ENCODE results near the gene KCNF1. TPM values are rescaled to one million over a fixed set of nuclear protein-coding genes. Genes with fewer than 3 reads are reported as not detected.

Gene KCNF1
- total RNA-seq, 4 donors from 2014 or later = 0.22 to 0.42 TPM; not detected in 2

- H3K4me1 ChIP-seq = peaks cover 0 to 4% (median 0%) of the 10 kb centered on the region in 4 donors
- H3K36me3 ChIP-seq = no peaks in the 10 kb centered on the region
- 82 to 84% methylated on average over 6 of the region's 6 CpGs for WGBS, 2 donors
- H3K9me3 ChIP-seq = no peaks in the 10 kb centered on the region
- peaks cover 0 to 23% of the 10 kb centered on the region in 2 donors for H3K27me3 ChIP-seq
- no peak for TF ChIP-seq POLR2A (IDR thresholded peaks at IDR 0.05)
- TF ChIP-seq EP300 (IDR thresholded peaks at IDR 0.05) = no peak
- TF ChIP-seq CTCF (IDR thresholded peaks at IDR 0.05) = no peak
- no peak for DNase-seq (ENCODE audit: low spot score in 2 of 2)
- H3K4me3 ChIP-seq = no peak overlapping the region
- H3K27ac ChIP-seq = no peak overlapping the region
Measured at GRCh38 chr2:10916953-10917352, 5.2 kb downstream of the KCNF1 start.

GRCh38 chr2:10917927-10918326 is 6.2 kb downstream of the KCNF1 start:
- DNase-seq (ENCODE audit: low spot score in 2 of 2) = no peak
- H3K36me3 ChIP-seq = no peaks in the 10 kb centered on the region
- TF ChIP-seq CTCF (IDR thresholded peaks at IDR 0.05) = no peak
- TF ChIP-seq POLR2A (IDR thresholded peaks at IDR 0.05) = no peak
- no peak for TF ChIP-seq EP300 (IDR thresholded peaks at IDR 0.05)
- no peaks in the 10 kb centered on the region for H3K9me3 ChIP-seq
- H3K4me1 ChIP-seq = no peaks in the 10 kb centered on the region
- WGBS, 2 donors = 95% methylated on average over 3 to 4 of the region's 4 CpGs
- peaks cover 0 to 17% of the 10 kb centered on the region in 2 donors for H3K27me3 ChIP-seq
- H3K27ac ChIP-seq = no peak overlapping the region
- no peak overlapping the region for H3K4me3 ChIP-seq

GRCh38 chr2:10918661-10919409 is 7.1 kb downstream of the KCNF1 start:
- no peaks in the 10 kb centered on the region for H3K9me3 ChIP-seq
- 62 to 72% methylated on average over 20 of the region's 20 CpGs for WGBS, 2 donors
- no peaks in the 10 kb centered on the region for H3K4me1 ChIP-seq
- peaks cover 0 to 8% of the 10 kb centered on the region in 2 donors for H3K27me3 ChIP-seq
- no peak overlapping the region for H3K27ac ChIP-seq
- no peak for DNase-seq (ENCODE audit: low spot score in 2 of 2)
- no peaks in the 10 kb centered on the region for H3K36me3 ChIP-seq
- TF ChIP-seq CTCF (IDR thresholded peaks at IDR 0.05) = no peak
- no peak for TF ChIP-seq EP300 (IDR thresholded peaks at IDR 0.05)
- no peak for TF ChIP-seq POLR2A (IDR thresholded peaks at IDR 0.05)
- H3K4me3 ChIP-seq = no peak overlapping the region

GRCh38 chr2:10919410-10919770 is 7.7 kb downstream of the KCNF1 start:
- Histone ChIP-seq H3K27ac (no peak overlapping the region), H3K4me1 (no peaks in the 10 kb centered on the region), H3K36me3 (no peaks in the 10 kb centered on the region), H3K9me3 (no peaks in the 10 kb centered on the region), H3K4me3 (no peak overlapping the region), H3K27me3 (peaks cover 0 to 5% of the 10 kb centered on the region in 2 donors)
- WGBS, 2 donors = 85% methylated on average over 8 to 9 of the region's 9 CpGs
- no peak for DNase-seq (ENCODE audit: low spot score in 2 of 2)
- TF ChIP-seq CTCF (IDR thresholded peaks at IDR 0.05) (no peak), POLR2A (IDR thresholded peaks at IDR 0.05) (no peak), EP300 (IDR thresholded peaks at IDR 0.05) (no peak)

- Histone ChIP-seq H3K27me3 (no peaks in the 10 kb centered on the region), H3K27ac (no peak overlapping the region), H3K36me3 (no peaks in the 10 kb centered on the region), H3K4me1 (no peaks in the 10 kb centered on the region), H3K4me3 (no peak overlapping the region), H3K9me3 (no peaks in the 10 kb centered on the region)
- TF ChIP-seq CTCF (IDR thresholded peaks at IDR 0.05) = no peak
- no peak for TF ChIP-seq EP300 (IDR thresholded peaks at IDR 0.05)
- TF ChIP-seq POLR2A (IDR thresholded peaks at IDR 0.05) = no peak
- no peak for DNase-seq (ENCODE audit: low spot score in 2 of 2)
- WGBS, 2 donors = 74 to 77% methylated on average over 18 to 19 of the region's 20 CpGs
Measured at GRCh38 chr2:10919771-10920621, 8.3 kb downstream of the KCNF1 start.

All from tibial nerve (tissue), 4 donors.